AG10803 (cell line): ENCODE results near the gene FAM227B.
"Not testable (repeated sequence)": the region's sequence is repeated elsewhere in the genome, so short reads cannot be mapped to it uniquely, and the experiment has no call there.

ENCODE experiments used
- DNase-seq: peaks from one replicate; pipeline ENCODE4 v3.0.0; 2010; ENCODE audit warnings: low read depth
- H3K4me3 ChIP-seq: 2 replicates; pipeline ENCODE4 v1.5.1; 2011; ENCODE audit warnings: mild to moderate bottlenecking, low read length, control low read depth
- CTCF ChIP-seq: conservative IDR thresholded peaks from 2 replicates; pipeline ENCODE4 v1.5.1; 2011; ENCODE audit warnings: mild to moderate bottlenecking, low read length, control low read depth, inconsistent platforms

The FAM227B gene

GRCh38 chr15:49620658-49621368 lies at the start of gene FAM227B, which contains the start of gene DTWD1:
TSS of gene FAM227B (minus strand) at chr15:49620818. CDS start at chr15:49615171, 5,647 bp downstream.
TSS of gene DTWD1 (plus strand) at chr15:49621048. CDS start at chr15:49625168, 4,120 bp downstream.
- DNase-seq: peak; percentile 99
- TF ChIP-seq CTCF: no peak
- peak within 1 kb of the TSS; percentile 80 for H3K4me3 ChIP-seq

GRCh38 chr15:49669288-49669687 lies 48.7 kb upstream of the FAM227B start:
- TF ChIP-seq CTCF: no peak
- H3K4me3 ChIP-seq: no peak overlapping the region
- no peak for DNase-seq

- H3K4me3 ChIP-seq, DNase-seq: not testable (repeated sequence)
These were observed 45.9 kb upstream of the FAM227B start for GRCh38 chr15:49666486-49666885.

- no peak for TF ChIP-seq CTCF
- H3K4me3 ChIP-seq: no peak overlapping the region
- DNase-seq: no peak
These were observed 44.1 kb upstream of the FAM227B start for GRCh38 chr15:49664716-49665115.

- TF ChIP-seq CTCF: no peak
- no peak overlapping the region for H3K4me3 ChIP-seq
- DNase-seq: no peak
These were observed 36.1 kb upstream of the FAM227B start for GRCh38 chr15:49656734-49657133.

- no peak for DNase-seq
- H3K4me3 ChIP-seq: no peak overlapping the region
- TF ChIP-seq CTCF: no peak
These were observed 32.3 kb upstream of the FAM227B start for GRCh38 chr15:49652922-49653321.

- H3K4me3 ChIP-seq: no peak overlapping the region
- no peak for DNase-seq
- no peak for TF ChIP-seq CTCF
These were observed 30.1 kb upstream of the FAM227B start for GRCh38 chr15:49650676-49651075.

GRCh38 chr15:49649987-49650386 lies 29.4 kb upstream of the FAM227B start:
- H3K4me3 ChIP-seq: no peak overlapping the region
- no peak for DNase-seq
- TF ChIP-seq CTCF: no peak
